Loucy (cell line): Measurements from ENCODE around the gene PLA2G2F.

Experiments used
- CTCF ChIP-seq: fragments of 200-600 bp; sonication (generic); conservative IDR thresholded peaks from 2 replicates; pipeline ENCODE4 v1.5.1; 2014; ENCODE audit warnings: mild to moderate bottlenecking, antibody characterized with exemption, low read length
- EZH2phosphoT487 ChIP-seq: fragments of 200-600 bp; IDR thresholded peaks from 2 replicates; pipeline ENCODE4 v1.6.1; 2018; ENCODE audit warnings: antibody characterized with exemption, mild to moderate bottlenecking, moderate library complexity, borderline replicate concordance

DNA sequence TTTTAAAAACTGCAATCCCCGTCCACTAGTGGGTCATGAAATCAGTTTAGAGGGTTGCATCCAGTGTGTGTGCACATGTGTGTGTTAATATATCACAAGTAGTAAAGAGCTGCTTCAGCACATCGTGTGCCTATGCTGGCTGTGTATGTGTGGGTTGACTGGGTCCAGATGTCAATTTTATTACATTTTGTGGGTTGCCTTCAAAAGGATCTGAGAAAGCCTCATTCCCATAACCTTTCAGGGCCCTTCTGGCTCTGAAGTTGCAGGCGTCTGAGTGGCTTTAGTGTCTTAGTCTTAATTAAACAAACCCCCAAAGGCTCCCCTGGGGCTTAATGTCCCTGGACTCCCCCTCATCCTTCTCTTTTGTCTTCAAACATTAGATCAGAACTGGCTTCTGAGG, 39.6 kb upstream of the PLA2G2F start:
- no peak for TF ChIP-seq CTCF
- no peak for TF ChIP-seq EZH2phosphoT487
